IMR-90 (cell line): ENCODE results near the gene ATMIN. TPM values are rescaled to one million over a fixed set of nuclear protein-coding genes. Genes with fewer than 3 reads are reported as not detected.

Experiments
- ATAC-seq: fragments of 200-7000 bp; cut with Tn5 transposase; 2 replicates; pipeline ENCODE4 v1.9.1; 2020; ENCODE audit warnings: low read depth, mild to moderate bottlenecking, moderate library complexity
- BruUV-seq: library from RNA; stranded (reverse); fragments of 400-500 nt; replicated peaks from 2 replicates; lab custom pipeline; 2021; lab: Mats Ljungman, UMichigan
- CTCF ChIA-PET: fragments of 300-600 bp; formaldehyde crosslinking; extraction: SDS; loops from one replicate; lab custom pipeline; 2021; ENCODE audit warnings: antibody characterized with exemption; lab: Yijun Ruan, JAX
- POLR2A ChIA-PET: fragments of 300-600 bp; sonication (Branson Sonifier 250); formaldehyde crosslinking; loops from one replicate; lab custom pipeline; 2022; ENCODE audit warnings: antibody characterized with exemption; ENCODE audit not compliant: unreplicated experiment; lab: Charles Lee
- DNase-seq: peaks from one replicate; pipeline ENCODE4 v3.0.0; 2013
- H2AFZ ChIP-seq: replicated peaks from 2 replicates; pipeline ENCODE3; 2013; ENCODE audit warnings: low read length, mild to moderate bottlenecking; ENCODE audit not compliant: poor library complexity
- H2AK5ac ChIP-seq: 2 replicates; pipeline ENCODE4 v1.6.1; 2013; ENCODE audit warnings: low read depth, low read length, inconsistent platforms
- H2AK9ac ChIP-seq: replicated peaks from 2 replicates; pipeline ENCODE3; 2013; ENCODE audit warnings: mild to moderate bottlenecking, low read depth, low read length, moderate library complexity; ENCODE audit not compliant: poor library complexity
- H2BK120ac ChIP-seq: 2 replicates; pipeline ENCODE4 v1.6.1; 2013; ENCODE audit warnings: low read depth, low read length, inconsistent platforms
- H2BK15ac ChIP-seq: 3 replicates; pipeline ENCODE4 v1.6.1; 2013; ENCODE audit warnings: low read depth, low read length, inconsistent platforms
- H2BK20ac ChIP-seq: 2 replicates; pipeline ENCODE4 v1.6.1; 2013; ENCODE audit warnings: low read depth, mild to moderate bottlenecking, inconsistent platforms, low read length, moderate library complexity
- H2BK5ac ChIP-seq: 2 replicates; pipeline ENCODE4 v1.6.1; 2013; ENCODE audit warnings: mild to moderate bottlenecking, low read depth, low read length, inconsistent platforms; ENCODE audit not compliant: poor library complexity, severe bottlenecking
- H3K14ac ChIP-seq: replicated peaks from 2 replicates; pipeline ENCODE4 v1.6.1; 2013; ENCODE audit warnings: low read depth, low read length, inconsistent platforms
- H3K18ac ChIP-seq: 2 replicates; pipeline ENCODE4 v1.6.1; 2013; ENCODE audit warnings: low read depth, low read length, control low read depth
- H3K23ac ChIP-seq: 2 replicates; pipeline ENCODE4 v1.6.1; 2013; ENCODE audit warnings: low read depth, low read length, inconsistent platforms
- H3K27ac ChIP-seq: 2 replicates; pipeline ENCODE4 v1.5.1; 2013; ENCODE audit warnings: mild to moderate bottlenecking, control low read depth, low read length; ENCODE audit not compliant: insufficient read depth
- H3K27me3 ChIP-seq: 2 replicates; pipeline ENCODE4 v1.6.1; 2013; ENCODE audit warnings: low read length; ENCODE audit not compliant: control insufficient read depth, insufficient read depth
- H3K36me3 ChIP-seq: 2 replicates; pipeline ENCODE4 v1.6.1; 2013; ENCODE audit warnings: low read length, mixed read lengths; ENCODE audit not compliant: control insufficient read depth, insufficient read depth
- H3K4ac ChIP-seq: 2 replicates; pipeline ENCODE4 v1.6.1; 2013; ENCODE audit warnings: low read depth, low read length, inconsistent platforms
- H3K4me1 ChIP-seq: 2 replicates; pipeline ENCODE4 v1.6.1; 2013; ENCODE audit warnings: low read length, mixed read lengths; ENCODE audit not compliant: control insufficient read depth, insufficient read depth
- H3K4me2 ChIP-seq: 2 replicates; pipeline ENCODE4 v1.6.1; 2013; ENCODE audit warnings: low read depth, mild to moderate bottlenecking, control low read depth, low read length, moderate library complexity
- H3K4me3 ChIP-seq: 2 replicates; pipeline ENCODE4 v1.5.1; 2013; ENCODE audit warnings: low read depth, mild to moderate bottlenecking, control low read depth, low read length, moderate library complexity; ENCODE audit not compliant: insufficient read depth
- H3K56ac ChIP-seq: 2 replicates; pipeline ENCODE4 v1.6.1; 2013; ENCODE audit warnings: low read length, inconsistent platforms; ENCODE audit not compliant: insufficient read depth; ENCODE audit errors: extremely low read depth
- H3K79me1 ChIP-seq, 2 experiments: 2 replicates each; pipeline ENCODE4 v1.6.1; 2013; ENCODE audit warnings: low read length in 2 of 2, inconsistent platforms in 1 of 2, low read depth in 1 of 2
- H3K9ac ChIP-seq: 2 replicates; pipeline ENCODE4 v1.6.1; 2013; ENCODE audit warnings: low read depth, low read length, control low read depth
- H3K9me1 ChIP-seq: 2 replicates; pipeline ENCODE4 v1.6.1; 2013; ENCODE audit warnings: low read length, inconsistent platforms; ENCODE audit not compliant: insufficient read depth
- H3K9me3 ChIP-seq: 2 replicates; pipeline ENCODE4 v1.6.1; 2013; ENCODE audit warnings: low read length; ENCODE audit not compliant: control insufficient read depth, insufficient read depth
- H4K20me1 ChIP-seq: 2 replicates; pipeline ENCODE4 v1.6.1; 2013; ENCODE audit warnings: low read length, inconsistent platforms; ENCODE audit not compliant: insufficient read depth
- H4K5ac ChIP-seq: 2 replicates; pipeline ENCODE4 v1.6.1; 2013; ENCODE audit warnings: mild to moderate bottlenecking, low read depth, low read length, control low read depth
- H4K8ac ChIP-seq, 2 experiments: 2 replicates each; pipeline ENCODE4 v1.6.1; 2013; ENCODE audit warnings: low read depth in 2 of 2, low read length in 2 of 2, control low read depth in 1 of 2, inconsistent platforms in 1 of 2
- H4K91ac ChIP-seq: 2 replicates; pipeline ENCODE4 v1.6.1; 2013; ENCODE audit warnings: low read depth, low read length, inconsistent platforms; ENCODE audit not compliant: insufficient read depth
- BHLHE40 ChIP-seq: fragments of 150-350 bp; IDR thresholded peaks from 2 replicates; pipeline ENCODE4 v1.6.1; 2016; ENCODE audit warnings: mild to moderate bottlenecking, low read depth, low read length
- CEBPB ChIP-seq: IDR thresholded peaks from 2 replicates; pipeline ENCODE4 v1.6.1; 2012; ENCODE audit warnings: low read depth, low read length, improper control_type of control experiment
- CHD1 ChIP-seq: IDR thresholded peaks from 2 replicates; pipeline ENCODE4 v1.6.1; 2012; ENCODE audit warnings: low read depth, low read length, improper control_type of control experiment
- FOS ChIP-seq: fragments of 150-350 bp; IDR thresholded peaks from 2 replicates; pipeline ENCODE4 v1.6.1; 2016; ENCODE audit warnings: low read depth, low read length
- MAFK ChIP-seq: IDR thresholded peaks from 2 replicates; pipeline ENCODE4 v1.6.1; 2012; ENCODE audit warnings: low read depth, low read length, improper control_type of control experiment
- MAZ ChIP-seq: IDR thresholded peaks from 2 replicates; pipeline ENCODE4 v1.6.1; 2012; ENCODE audit warnings: low read depth, mild to moderate bottlenecking, low read length, improper control_type of control experiment, moderate library complexity, borderline replicate concordance
- MXI1 ChIP-seq: IDR thresholded peaks from 2 replicates; pipeline ENCODE4 v1.6.1; 2012; ENCODE audit warnings: low read depth, mild to moderate bottlenecking, low read length, moderate library complexity, borderline replicate concordance
- NFE2L2 ChIP-seq: fragments of 150-350 bp; IDR thresholded peaks from 2 replicates; pipeline ENCODE4 v1.6.1; 2016; ENCODE audit warnings: low read depth, mild to moderate bottlenecking, low read length
- POLR2A ChIP-seq: IDR thresholded peaks from 2 replicates; pipeline ENCODE4 v1.6.1; 2012; ENCODE audit warnings: mild to moderate bottlenecking, low read depth, low read length
- RAD21 ChIP-seq: IDR thresholded peaks from 2 replicates; pipeline ENCODE4 v1.6.1; 2012; ENCODE audit warnings: low read length, improper control_type of control experiment
- RCOR1 ChIP-seq: IDR thresholded peaks from 2 replicates; pipeline ENCODE4 v1.6.1; 2012; ENCODE audit warnings: mild to moderate bottlenecking, low read length, improper control_type of control experiment; ENCODE audit not compliant: insufficient replicate concordance
- RFX5 ChIP-seq: IDR thresholded peaks from 2 replicates; pipeline ENCODE4 v1.8.0; 2012; ENCODE audit warnings: low read depth, mild to moderate bottlenecking, low read length, moderate library complexity
- SMC3 ChIP-seq: fragments of 150-350 bp; IDR thresholded peaks from 2 replicates; pipeline ENCODE4 v1.6.1; 2016; ENCODE audit warnings: low read depth, mild to moderate bottlenecking, antibody characterized with exemption, low read length, moderate library complexity
- WGBS, 2 experiments: methylation state at CpG; one replicate each; pipeline versions ENCODE4 v1.1.5 to v1.1.7; 2013; ENCODE audit warnings: missing lambda C conversion rate in 2 of 2; ENCODE audit not compliant: insufficient read length in 1 of 2; ENCODE audit errors: extremely low coverage in 2 of 2; 5-methylcytosine and 5-hydroxymethylcytosine counted together
- dilution Hi-C: fragments of 300-500 bp; cut with HindIII; formaldehyde crosslinking; loops from one replicate; pipeline ENCODE4 v1.14.3; 2018; ENCODE audit warnings: low sequenced_read_pairs; ENCODE audit not compliant: unreplicated experiment
- in situ Hi-C: fragments of 300-500 bp; cut with MboI; formaldehyde crosslinking; loops from 3 replicates; pipeline ENCODE4 v1.14.3; 2019; ENCODE audit warnings: low sequenced_read_pairs, inconsistent platforms, mixed read lengths
- intact Hi-C: fragments of 100-400 bp; cut with micrococcal nuclease; formaldehyde crosslinking; loops from 2 replicates; pipeline ENCODE4 v1.10.0; 2022
- polyA plus RNA-seq, 3 experiments: library from polyadenylated mRNA; depleted of rRNA; stranded (reverse); fragments of >200 nt; gene quantifications; 2 replicates each; pipeline ENCODE4 v1.2.3, GENCODE V29; 2012; ENCODE audit warnings: low replicate concordance in 1 of 3
- total RNA-seq: library from RNA; depleted of rRNA; stranded (reverse); fragments of >200 nt; gene quantifications from 2 replicates; pipeline ENCODE4 v1.2.3, GENCODE V29; 2012
- TF ChIP-seq, protein P1 (sequence below): fragments of 150-350 bp; IDR thresholded peaks from 2 replicates; pipeline ENCODE4 v1.6.1; 2017; ENCODE audit warnings: mild to moderate bottlenecking, antibody characterized with exemption, low read length, low read depth
- TF ChIP-seq, protein P2 (sequence below): conservative IDR thresholded peaks from 2 replicates; pipeline ENCODE4 v1.5.1; 2012; ENCODE audit warnings: mild to moderate bottlenecking, low read depth, low read length, improper control_type of control experiment
- TF ChIP-seq, protein P3 (sequence below): fragments of 150-350 bp; IDR thresholded peaks from 2 replicates; pipeline ENCODE4 v1.6.1; 2016; ENCODE audit warnings: low read depth, mild to moderate bottlenecking, low read length, moderate library complexity, borderline replicate concordance

Gene ATMIN
- total and polyA plus RNA-seq, 2 of the 4 experiments (the other 2 are of a cell fraction) = 15.8 to 45.9 TPM

- H2BK5ac ChIP-seq = no peak overlapping the region
- dilution Hi-C loops = no loop called here
- in situ Hi-C loops = no loop called here
- no peak for DNase-seq
- H2BK120ac ChIP-seq = no peak overlapping the region
- H3K27me3 ChIP-seq = no peaks in the 10 kb centered on the region
- H3K36me3 ChIP-seq = no peaks in the 10 kb centered on the region
- no peak overlapping the region for H3K23ac ChIP-seq
- H3K9me1 ChIP-seq = 0 out of 2 replicates have a peak, but pooled peaks cover 3% of the 10 kb centered on the region
- H3K79me1 ChIP-seq = no peaks in the 10 kb centered on the region
- ChIA-PET POLR2A (no interaction called here), CTCF (no interaction called here)
- no peak for ATAC-seq
- H3K9me3 ChIP-seq = no peaks in the 10 kb centered on the region
- H3K4me2 ChIP-seq = no peak overlapping the region
- intact Hi-C loops = no loop called here
- no peak overlapping the region for H3K4me3 ChIP-seq
- H2AK5ac ChIP-seq = no peak overlapping the region
- BruUV-seq = no TSS peak
- H4K91ac ChIP-seq = no peak overlapping the region
- H4K8ac ChIP-seq = no peak overlapping the region
- no peak overlapping the region for H4K5ac ChIP-seq
- H3K14ac ChIP-seq = no peak overlapping the region
- WGBS, 2 experiments = no CpG with 5 or more reads among the region's 4 CpGs
- H3K9ac ChIP-seq = no peak overlapping the region
- H3K4ac ChIP-seq = no peak overlapping the region
- H3K56ac ChIP-seq = no peak overlapping the region
- H2AK9ac ChIP-seq = no peak overlapping the region
- no peak for TF ChIP-seq MAZ
- no peak for TF ChIP-seq RFX5
- TF ChIP-seq MAFK = no peak
- TF ChIP-seq NFE2L2 = no peak
- TF ChIP-seq RAD21 = no peak
- TF ChIP-seq MXI1 = no peak
- no peak for TF ChIP-seq RCOR1
- TF ChIP-seq, protein P1, sequence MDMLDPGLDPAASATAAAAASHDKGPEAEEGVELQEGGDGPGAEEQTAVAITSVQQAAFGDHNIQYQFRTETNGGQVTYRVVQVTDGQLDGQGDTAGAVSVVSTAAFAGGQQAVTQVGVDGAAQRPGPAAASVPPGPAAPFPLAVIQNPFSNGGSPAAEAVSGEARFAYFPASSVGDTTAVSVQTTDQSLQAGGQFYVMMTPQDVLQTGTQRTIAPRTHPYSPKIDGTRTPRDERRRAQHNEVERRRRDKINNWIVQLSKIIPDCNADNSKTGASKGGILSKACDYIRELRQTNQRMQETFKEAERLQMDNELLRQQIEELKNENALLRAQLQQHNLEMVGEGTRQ = no peak
- TF ChIP-seq, protein P2, sequence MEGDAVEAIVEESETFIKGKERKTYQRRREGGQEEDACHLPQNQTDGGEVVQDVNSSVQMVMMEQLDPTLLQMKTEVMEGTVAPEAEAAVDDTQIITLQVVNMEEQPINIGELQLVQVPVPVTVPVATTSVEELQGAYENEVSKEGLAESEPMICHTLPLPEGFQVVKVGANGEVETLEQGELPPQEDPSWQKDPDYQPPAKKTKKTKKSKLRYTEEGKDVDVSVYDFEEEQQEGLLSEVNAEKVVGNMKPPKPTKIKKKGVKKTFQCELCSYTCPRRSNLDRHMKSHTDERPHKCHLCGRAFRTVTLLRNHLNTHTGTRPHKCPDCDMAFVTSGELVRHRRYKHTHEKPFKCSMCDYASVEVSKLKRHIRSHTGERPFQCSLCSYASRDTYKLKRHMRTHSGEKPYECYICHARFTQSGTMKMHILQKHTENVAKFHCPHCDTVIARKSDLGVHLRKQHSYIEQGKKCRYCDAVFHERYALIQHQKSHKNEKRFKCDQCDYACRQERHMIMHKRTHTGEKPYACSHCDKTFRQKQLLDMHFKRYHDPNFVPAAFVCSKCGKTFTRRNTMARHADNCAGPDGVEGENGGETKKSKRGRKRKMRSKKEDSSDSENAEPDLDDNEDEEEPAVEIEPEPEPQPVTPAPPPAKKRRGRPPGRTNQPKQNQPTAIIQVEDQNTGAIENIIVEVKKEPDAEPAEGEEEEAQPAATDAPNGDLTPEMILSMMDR = no peak
- TF ChIP-seq CEBPB = no peak
- TF ChIP-seq BHLHE40 = no peak
- TF ChIP-seq SMC3 = no peak
- TF ChIP-seq, protein P3, sequence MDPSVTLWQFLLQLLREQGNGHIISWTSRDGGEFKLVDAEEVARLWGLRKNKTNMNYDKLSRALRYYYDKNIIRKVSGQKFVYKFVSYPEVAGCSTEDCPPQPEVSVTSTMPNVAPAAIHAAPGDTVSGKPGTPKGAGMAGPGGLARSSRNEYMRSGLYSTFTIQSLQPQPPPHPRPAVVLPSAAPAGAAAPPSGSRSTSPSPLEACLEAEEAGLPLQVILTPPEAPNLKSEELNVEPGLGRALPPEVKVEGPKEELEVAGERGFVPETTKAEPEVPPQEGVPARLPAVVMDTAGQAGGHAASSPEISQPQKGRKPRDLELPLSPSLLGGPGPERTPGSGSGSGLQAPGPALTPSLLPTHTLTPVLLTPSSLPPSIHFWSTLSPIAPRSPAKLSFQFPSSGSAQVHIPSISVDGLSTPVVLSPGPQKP = no peak
- no peak for TF ChIP-seq POLR2A
- no peak for TF ChIP-seq FOS
- TF ChIP-seq CHD1 = no peak
- no peaks in the 10 kb centered on the region for H3K4me1 ChIP-seq
- no peak overlapping the region for H3K27ac ChIP-seq
- no peaks in the 10 kb centered on the region for H4K20me1 ChIP-seq
- H2AFZ ChIP-seq = no peak overlapping the region
- no peak overlapping the region for H3K18ac ChIP-seq
- H2BK20ac ChIP-seq = no peak overlapping the region
- H2BK15ac ChIP-seq = no peak overlapping the region
Measured at GRCh38 chr16:81069063-81069462, 33.4 kb downstream of the ATMIN start.
